ENCODE data around the gene DNM2. TPM values are rescaled to one million over a fixed set of nuclear protein-coding genes. Genes with fewer than 3 reads are reported as not detected.

The DNM2 gene
- total and polyA plus RNA-seq, 2 of the 13 experiments (the other 11 are each of a cell fraction or from before 2014, with no cell fraction given): 41.7 to 59.8 TPM

DNA sequence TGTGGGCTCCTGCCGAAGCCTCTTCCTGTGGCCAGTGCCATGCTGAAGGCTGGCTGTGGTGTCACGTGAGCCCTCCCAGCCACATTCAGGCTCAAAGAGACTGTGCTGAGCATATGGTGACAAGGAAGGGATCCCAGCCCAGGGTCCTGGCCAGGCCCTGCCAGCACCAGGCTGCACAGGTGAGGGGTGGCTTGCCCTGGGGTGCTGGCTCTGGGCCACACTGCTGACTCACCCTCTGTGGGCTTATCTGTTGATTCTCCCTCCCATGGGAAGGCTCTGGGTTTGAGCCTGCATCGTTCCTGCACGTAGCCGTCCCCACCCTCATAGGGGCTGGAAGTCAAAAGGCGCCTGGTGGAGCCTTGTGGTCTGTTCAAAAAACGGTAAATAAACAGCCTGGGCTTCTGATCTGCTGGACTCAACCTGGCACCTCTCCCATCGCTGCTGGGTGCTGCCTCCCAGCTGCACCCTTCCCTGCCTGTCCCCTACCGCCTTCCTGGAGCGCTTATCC, 31.1 kb downstream of the DNM2 start (continued):
- TF ChIP-seq ZNF451 (CRISPR knock-in tag; IDR thresholded peaks at IDR 0.05): 0 out of 2 replicates have a peak, but pooled peaks have one; percentile 42
- TF ChIP-seq HNRNPLL (IDR thresholded peaks at IDR 0.05; ENCODE audit: low read depth, low read length, poor library complexity, severe bottlenecking): peak; percentile 41
- no peak for TF ChIP-seq GZF1 (CRISPR knock-in tag; IDR thresholded peaks at IDR 0.05)
- TF ChIP-seq ZNF232 (CRISPR knock-in tag; IDR thresholded peaks at IDR 0.05; ENCODE audit: borderline replicate concordance): peak; percentile 74; the same call in 1 of the 2 replicates
- TF ChIP-seq, protein P1, sequence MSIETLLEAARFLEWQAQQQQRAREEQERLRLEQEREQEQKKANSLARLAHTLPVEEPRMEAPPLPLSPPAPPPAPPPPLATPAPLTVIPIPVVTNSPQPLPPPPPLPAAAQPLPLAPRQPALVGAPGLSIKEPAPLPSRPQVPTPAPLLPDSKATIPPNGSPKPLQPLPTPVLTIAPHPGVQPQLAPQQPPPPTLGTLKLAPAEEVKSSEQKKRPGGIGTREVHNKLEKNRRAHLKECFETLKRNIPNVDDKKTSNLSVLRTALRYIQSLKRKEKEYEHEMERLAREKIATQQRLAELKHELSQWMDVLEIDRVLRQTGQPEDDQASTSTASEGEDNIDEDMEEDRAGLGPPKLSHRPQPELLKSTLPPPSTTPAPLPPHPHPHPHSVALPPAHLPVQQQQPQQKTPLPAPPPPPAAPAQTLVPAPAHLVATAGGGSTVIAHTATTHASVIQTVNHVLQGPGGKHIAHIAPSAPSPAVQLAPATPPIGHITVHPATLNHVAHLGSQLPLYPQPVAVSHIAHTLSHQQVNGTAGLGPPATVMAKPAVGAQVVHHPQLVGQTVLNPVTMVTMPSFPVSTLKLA (IDR thresholded peaks at IDR 0.05): no peak
- TF ChIP-seq YEATS2 (CRISPR knock-in tag; IDR thresholded peaks at IDR 0.05; ENCODE audit: borderline replicate concordance): peak; percentile 52; the same call in 1 of the 2 replicates
- TF ChIP-seq ZNF274 (CRISPR knock-in tag; IDR thresholded peaks at IDR 0.05): no peak
- TF ChIP-seq MED13 (CRISPR knock-in tag; IDR thresholded peaks at IDR 0.05): peak; percentile 64; the same call in 1 of the 2 replicates
- TF ChIP-seq ZNF333 (CRISPR knock-in tag; IDR thresholded peaks at IDR 0.05; ENCODE audit: borderline replicate concordance): no peak; the same call in 1 of the 2 replicates
- no peak for TF ChIP-seq ZC3H13 (CRISPR knock-in tag; IDR thresholded peaks at IDR 0.05)
- no peak for TF ChIP-seq BCL6 (CRISPR knock-in tag; IDR thresholded peaks at IDR 0.05)
- no peak for TF ChIP-seq ZKSCAN1 (IDR thresholded peaks at IDR 0.05; ENCODE audit: low read length)
- TF ChIP-seq POLR2A (IDR thresholded peaks at IDR 0.05; ENCODE audit: insufficient read depth in 1 of 2, low read depth in 2 of 2, low read length in 2 of 2): peak in 1 of 2 experiments; percentile 34; a peak in 1 of 4 replicates
- TF ChIP-seq, protein P2, sequence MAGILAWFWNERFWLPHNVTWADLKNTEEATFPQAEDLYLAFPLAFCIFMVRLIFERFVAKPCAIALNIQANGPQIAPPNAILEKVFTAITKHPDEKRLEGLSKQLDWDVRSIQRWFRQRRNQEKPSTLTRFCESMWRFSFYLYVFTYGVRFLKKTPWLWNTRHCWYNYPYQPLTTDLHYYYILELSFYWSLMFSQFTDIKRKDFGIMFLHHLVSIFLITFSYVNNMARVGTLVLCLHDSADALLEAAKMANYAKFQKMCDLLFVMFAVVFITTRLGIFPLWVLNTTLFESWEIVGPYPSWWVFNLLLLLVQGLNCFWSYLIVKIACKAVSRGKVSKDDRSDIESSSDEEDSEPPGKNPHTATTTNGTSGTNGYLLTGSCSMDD (CRISPR knock-in tag; IDR thresholded peaks at IDR 0.05): no peak
- TF ChIP-seq REL (CRISPR knock-in tag; conservative IDR thresholded peaks at IDR 0.05): no peak
- TF ChIP-seq TARDBP (CRISPR knock-in tag; IDR thresholded peaks at IDR 0.05): no peak; the same call in 1 of the 2 replicates
- TF ChIP-seq ZSCAN30 (CRISPR knock-in tag; IDR thresholded peaks at IDR 0.05): no peak
- TF ChIP-seq RARA (CRISPR knock-in tag; IDR thresholded peaks at IDR 0.05): peak; percentile 80
- no peak; the same call in 1 of the 2 replicates for TF ChIP-seq ISL2 (CRISPR knock-in tag; IDR thresholded peaks at IDR 0.05)
- TF ChIP-seq ZNF383 (CRISPR knock-in tag; IDR thresholded peaks at IDR 0.05; ENCODE audit: borderline replicate concordance): no peak
- 0 out of 2 replicates have a peak, but pooled peaks have one; percentile 14 for TF ChIP-seq CREB1 (IDR thresholded peaks at IDR 0.05)
- TF ChIP-seq CREB1 (CRISPR knock-in tag; IDR thresholded peaks at IDR 0.05): no peak
- TF ChIP-seq SNAI1 (CRISPR knock-in tag; IDR thresholded peaks at IDR 0.05; ENCODE audit: borderline replicate concordance): no peak
- no peak for TF ChIP-seq HMGA1 (CRISPR knock-in tag; conservative IDR thresholded peaks at IDR 0.05)
- no peak for TF ChIP-seq AGO1 (IDR thresholded peaks at IDR 0.05; ENCODE audit: low read depth, low read length, poor library complexity, severe bottlenecking)
- TF ChIP-seq CBX2 (IDR thresholded peaks at IDR 0.05; ENCODE audit: low read depth, low read length): no peak
- no peak for TF ChIP-seq CBX2 (CRISPR knock-in tag; IDR thresholded peaks at IDR 0.05; ENCODE audit: low read depth)
- TF ChIP-seq RELA (CRISPR knock-in tag; IDR thresholded peaks at IDR 0.05): no peak
- peak; percentile 93 for TF ChIP-seq HNRNPL (IDR thresholded peaks at IDR 0.05; ENCODE audit: low read depth, low read length)
- TF ChIP-seq ZNF138 (CRISPR knock-in tag; IDR thresholded peaks at IDR 0.05; ENCODE audit: low read depth): no peak
- no peak for TF ChIP-seq CC2D1A (CRISPR knock-in tag; IDR thresholded peaks at IDR 0.05)

All from HepG2 (cell line).